ENCODE results near the gene DSCAM.

GRCh38 chr21:40438616-40439015 is 408.3 kb downstream of the DSCAM start:
- TF ChIP-seq REST (IDR thresholded peaks at IDR 0.05; ENCODE audit: unreplicated experiment) = no peak
- TF ChIP-seq CTCF (conservative IDR thresholded peaks at IDR 0.05; ENCODE audit: low read depth in 2 of 2) = no peak
- TF ChIP-seq EZH2phosphoT487 (IDR thresholded peaks at IDR 0.05; ENCODE audit: unreplicated experiment) = no peak
- no peak for TF ChIP-seq CREB1 (CRISPR knock-in tag; IDR thresholded peaks at IDR 0.05; ENCODE audit: low read depth)
- TF ChIP-seq POLR2AphosphoS5 (IDR thresholded peaks at IDR 0.05; ENCODE audit: low read depth) = no peak
- TF ChIP-seq EZH2 (IDR thresholded peaks at IDR 0.05; ENCODE audit: low read depth, unreplicated experiment) = no peak
- no peak for TF ChIP-seq JUNB (IDR thresholded peaks at IDR 0.05; ENCODE audit: unreplicated experiment)
- TF ChIP-seq, protein P1, sequence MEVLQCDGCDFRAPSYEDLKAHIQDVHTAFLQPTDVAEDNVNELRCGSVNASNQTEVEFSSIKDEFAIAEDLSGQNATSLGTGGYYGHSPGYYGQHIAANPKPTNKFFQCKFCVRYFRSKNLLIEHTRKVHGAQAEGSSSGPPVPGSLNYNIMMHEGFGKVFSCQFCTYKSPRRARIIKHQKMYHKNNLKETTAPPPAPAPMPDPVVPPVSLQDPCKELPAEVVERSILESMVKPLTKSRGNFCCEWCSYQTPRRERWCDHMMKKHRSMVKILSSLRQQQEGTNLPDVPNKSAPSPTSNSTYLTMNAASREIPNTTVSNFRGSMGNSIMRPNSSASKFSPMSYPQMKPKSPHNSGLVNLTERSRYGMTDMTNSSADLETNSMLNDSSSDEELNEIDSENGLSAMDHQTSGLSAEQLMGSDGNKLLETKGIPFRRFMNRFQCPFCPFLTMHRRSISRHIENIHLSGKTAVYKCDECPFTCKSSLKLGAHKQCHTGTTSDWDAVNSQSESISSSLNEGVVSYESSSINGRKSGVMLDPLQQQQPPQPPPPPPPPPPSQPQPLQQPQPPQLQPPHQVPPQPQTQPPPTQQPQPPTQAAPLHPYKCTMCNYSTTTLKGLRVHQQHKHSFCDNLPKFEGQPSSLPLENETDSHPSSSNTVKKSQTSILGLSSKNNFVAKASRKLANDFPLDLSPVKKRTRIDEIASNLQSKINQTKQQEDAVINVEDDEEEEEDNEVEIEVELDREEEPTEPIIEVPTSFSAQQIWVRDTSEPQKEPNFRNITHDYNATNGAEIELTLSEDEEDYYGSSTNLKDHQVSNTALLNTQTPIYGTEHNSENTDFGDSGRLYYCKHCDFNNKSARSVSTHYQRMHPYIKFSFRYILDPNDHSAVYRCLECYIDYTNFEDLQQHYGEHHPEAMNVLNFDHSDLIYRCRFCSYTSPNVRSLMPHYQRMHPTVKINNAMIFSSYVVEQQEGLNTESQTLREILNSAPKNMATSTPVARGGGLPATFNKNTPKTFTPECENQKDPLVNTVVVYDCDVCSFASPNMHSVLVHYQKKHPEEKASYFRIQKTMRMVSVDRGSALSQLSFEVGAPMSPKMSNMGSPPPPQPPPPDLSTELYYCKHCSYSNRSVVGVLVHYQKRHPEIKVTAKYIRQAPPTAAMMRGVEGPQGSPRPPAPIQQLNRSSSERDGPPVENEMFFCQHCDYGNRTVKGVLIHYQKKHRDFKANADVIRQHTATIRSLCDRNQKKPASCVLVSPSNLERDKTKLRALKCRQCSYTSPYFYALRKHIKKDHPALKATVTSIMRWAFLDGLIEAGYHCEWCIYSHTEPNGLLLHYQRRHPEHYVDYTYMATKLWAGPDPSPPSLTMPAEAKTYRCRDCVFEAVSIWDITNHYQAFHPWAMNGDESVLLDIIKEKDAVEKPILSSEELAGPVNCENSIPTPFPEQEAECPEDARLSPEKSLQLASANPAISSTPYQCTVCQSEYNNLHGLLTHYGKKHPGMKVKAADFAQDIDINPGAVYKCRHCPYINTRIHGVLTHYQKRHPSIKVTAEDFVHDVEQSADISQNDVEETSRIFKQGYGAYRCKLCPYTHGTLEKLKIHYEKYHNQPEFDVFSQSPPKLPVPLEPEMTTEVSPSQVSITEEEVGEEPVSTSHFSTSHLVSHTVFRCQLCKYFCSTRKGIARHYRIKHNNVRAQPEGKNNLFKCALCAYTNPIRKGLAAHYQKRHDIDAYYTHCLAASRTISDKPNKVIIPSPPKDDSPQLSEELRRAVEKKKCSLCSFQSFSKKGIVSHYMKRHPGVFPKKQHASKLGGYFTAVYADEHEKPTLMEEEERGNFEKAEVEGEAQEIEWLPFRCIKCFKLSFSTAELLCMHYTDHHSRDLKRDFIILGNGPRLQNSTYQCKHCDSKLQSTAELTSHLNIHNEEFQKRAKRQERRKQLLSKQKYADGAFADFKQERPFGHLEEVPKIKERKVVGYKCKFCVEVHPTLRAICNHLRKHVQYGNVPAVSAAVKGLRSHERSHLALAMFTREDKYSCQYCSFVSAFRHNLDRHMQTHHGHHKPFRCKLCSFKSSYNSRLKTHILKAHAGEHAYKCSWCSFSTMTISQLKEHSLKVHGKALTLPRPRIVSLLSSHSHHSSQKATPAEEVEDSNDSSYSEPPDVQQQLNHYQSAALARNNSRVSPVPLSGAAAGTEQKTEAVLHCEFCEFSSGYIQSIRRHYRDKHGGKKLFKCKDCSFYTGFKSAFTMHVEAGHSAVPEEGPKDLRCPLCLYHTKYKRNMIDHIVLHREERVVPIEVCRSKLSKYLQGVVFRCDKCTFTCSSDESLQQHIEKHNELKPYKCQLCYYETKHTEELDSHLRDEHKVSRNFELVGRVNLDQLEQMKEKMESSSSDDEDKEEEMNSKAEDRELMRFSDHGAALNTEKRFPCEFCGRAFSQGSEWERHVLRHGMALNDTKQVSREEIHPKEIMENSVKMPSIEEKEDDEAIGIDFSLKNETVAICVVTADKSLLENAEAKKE (CRISPR knock-in tag; IDR thresholded peaks at IDR 0.05) = no peak
- TF ChIP-seq STAT1 (IDR thresholded peaks at IDR 0.05; ENCODE audit: unreplicated experiment) = no peak
- no peak for TF ChIP-seq ZNF114 (CRISPR knock-in tag; IDR thresholded peaks at IDR 0.05)
- TF ChIP-seq NANOG (IDR thresholded peaks at IDR 0.05; ENCODE audit: borderline replicate concordance) = no peak
- no peak for TF ChIP-seq ZNF331 (CRISPR knock-in tag; IDR thresholded peaks at IDR 0.05; ENCODE audit: low read depth)

Data from GM23338 (cell line).